Lung (tissue), 12 donors: ENCODE results near the gene CNGB1. TPM values are rescaled to one million over a fixed set of nuclear protein-coding genes. Genes with fewer than 3 reads are reported as not detected.

Experiments
- ATAC-seq: fragments of 200-7000 bp; cut with Tn5 transposase; one replicate; pipeline ENCODE4 v1.9.1; 2020; ENCODE audit warnings: moderate number of reproducible peaks; ENCODE audit not compliant: insufficient read depth, low FRiP score
- DNase-seq, 3 donors: peaks; one replicate each; pipeline ENCODE4 v3.0.0-alpha.2; 2013 to 2017
- H3K27ac ChIP-seq, 2 donors: one replicate each; pipeline ENCODE4 v1.5.1; 2013; ENCODE audit warnings: mild to moderate bottlenecking in 2 of 2, moderate library complexity in 2 of 2, control low read depth in 1 of 2, inconsistent platforms in 1 of 2, low read depth in 1 of 2, low read length in 1 of 2
- H3K27me3 ChIP-seq, 3 donors: one replicate each; pipeline ENCODE4 v1.5.1; 2013; ENCODE audit warnings: low read length in 2 of 3; ENCODE audit not compliant: control insufficient read depth in 3 of 3, insufficient read depth in 3 of 3
- H3K36me3 ChIP-seq, 4 donors: one replicate each; pipeline ENCODE4 v1.5.1; 2013; ENCODE audit warnings: low read length in 4 of 4, mild to moderate bottlenecking in 1 of 4, moderate library complexity in 1 of 4; ENCODE audit not compliant: control insufficient read depth in 4 of 4, insufficient read depth in 4 of 4
- H3K4me1 ChIP-seq, 5 donors: one replicate each; pipeline ENCODE4 v1.5.1; 2013; ENCODE audit warnings: low read length in 5 of 5, mild to moderate bottlenecking in 2 of 5, moderate library complexity in 1 of 5; ENCODE audit not compliant: control insufficient read depth in 5 of 5, insufficient read depth in 5 of 5
- H3K4me3 ChIP-seq: one replicate; pipeline ENCODE4 v1.5.1; 2013; ENCODE audit warnings: mild to moderate bottlenecking, control low read depth, moderate library complexity
- H3K9ac ChIP-seq, 2 donors: one replicate each; pipeline ENCODE4 v1.5.1; 2013; ENCODE audit warnings: low read length in 2 of 2, control low read depth in 1 of 2; ENCODE audit not compliant: insufficient read depth in 1 of 2
- H3K9me3 ChIP-seq, 4 donors: one replicate each; pipeline ENCODE4 v1.5.1; 2013; ENCODE audit warnings: low read length in 3 of 4, mild to moderate bottlenecking in 1 of 4, moderate library complexity in 1 of 4; ENCODE audit not compliant: control insufficient read depth in 4 of 4, insufficient read depth in 3 of 4
- WGBS, 2 donors: extraction: QIAGEN DNeasy Blood & Tissue Kit; methylation state at CpG; one replicate each; pipeline ENCODE4 v1.1.7; 2013; 5-methylcytosine and 5-hydroxymethylcytosine counted together
- polyA plus RNA-seq, 2 donors: library from polyadenylated mRNA; stranded (reverse); fragments of 200-250 nt; gene quantifications; one replicate each; pipeline ENCODE4 v1.2.1, GENCODE V29; 2013
- total RNA-seq, 2 donors: library from RNA; depleted of rRNA in 1 of 2; stranded (reverse); fragments of >200 nt in 1 of 2; gene quantifications; one replicate each; pipeline ENCODE4 v1.2.1, GENCODE V29; 2014 to 2021
- TF ChIP-seq, protein P1 (sequence below): IDR thresholded peaks from 2 replicates; pipeline ENCODE4 v1.5.1; 2012; ENCODE audit warnings: mild to moderate bottlenecking; ENCODE audit errors: control extremely low read depth, extremely low read depth
- donor health status: control.
- donor health status: control.
- donor health status: Bipolar disorder and iron deficiency.
- donor health status: healthy.
- donor health status: DM: yes; HTN: yes; CAD: no.

The CNGB1 gene
- total and polyA plus RNA-seq, 4 donors = 0.14 to 0.43 (median 0.19) TPM

DNA sequence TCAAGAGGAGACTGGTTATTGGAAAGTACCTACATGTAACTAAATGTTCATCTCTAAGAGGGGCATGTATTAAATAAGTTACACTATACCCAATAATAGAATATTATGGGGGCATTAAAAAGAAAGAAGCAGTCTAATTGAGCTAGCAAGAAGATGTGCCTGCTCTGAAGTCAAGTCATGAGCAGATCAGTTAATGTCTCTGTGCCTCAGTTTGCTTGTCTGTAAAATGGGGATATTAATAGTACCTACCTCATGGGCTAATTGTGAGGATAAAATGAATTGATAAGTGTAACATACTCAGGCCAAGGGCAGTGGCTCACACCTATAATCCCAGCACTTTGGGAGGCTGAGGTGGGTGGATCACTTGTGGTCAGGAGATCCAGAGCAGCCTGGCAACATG is 3.0 kb downstream of the CNGB1 start:
- TF ChIP-seq, protein P1, sequence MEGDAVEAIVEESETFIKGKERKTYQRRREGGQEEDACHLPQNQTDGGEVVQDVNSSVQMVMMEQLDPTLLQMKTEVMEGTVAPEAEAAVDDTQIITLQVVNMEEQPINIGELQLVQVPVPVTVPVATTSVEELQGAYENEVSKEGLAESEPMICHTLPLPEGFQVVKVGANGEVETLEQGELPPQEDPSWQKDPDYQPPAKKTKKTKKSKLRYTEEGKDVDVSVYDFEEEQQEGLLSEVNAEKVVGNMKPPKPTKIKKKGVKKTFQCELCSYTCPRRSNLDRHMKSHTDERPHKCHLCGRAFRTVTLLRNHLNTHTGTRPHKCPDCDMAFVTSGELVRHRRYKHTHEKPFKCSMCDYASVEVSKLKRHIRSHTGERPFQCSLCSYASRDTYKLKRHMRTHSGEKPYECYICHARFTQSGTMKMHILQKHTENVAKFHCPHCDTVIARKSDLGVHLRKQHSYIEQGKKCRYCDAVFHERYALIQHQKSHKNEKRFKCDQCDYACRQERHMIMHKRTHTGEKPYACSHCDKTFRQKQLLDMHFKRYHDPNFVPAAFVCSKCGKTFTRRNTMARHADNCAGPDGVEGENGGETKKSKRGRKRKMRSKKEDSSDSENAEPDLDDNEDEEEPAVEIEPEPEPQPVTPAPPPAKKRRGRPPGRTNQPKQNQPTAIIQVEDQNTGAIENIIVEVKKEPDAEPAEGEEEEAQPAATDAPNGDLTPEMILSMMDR = no peak
- Histone ChIP-seq H3K4me3 (no peak overlapping the region), H3K9me3 (no peaks in the 10 kb centered on the region), H3K4me1 (no peaks in the 10 kb centered on the region), H3K36me3 (no peaks in the 10 kb centered on the region), H3K9ac (no peak overlapping the region), H3K27me3 (no peaks in the 10 kb centered on the region), H3K27ac (no peak overlapping the region)
- ATAC-seq = no peak
- no peak for DNase-seq

DNA sequence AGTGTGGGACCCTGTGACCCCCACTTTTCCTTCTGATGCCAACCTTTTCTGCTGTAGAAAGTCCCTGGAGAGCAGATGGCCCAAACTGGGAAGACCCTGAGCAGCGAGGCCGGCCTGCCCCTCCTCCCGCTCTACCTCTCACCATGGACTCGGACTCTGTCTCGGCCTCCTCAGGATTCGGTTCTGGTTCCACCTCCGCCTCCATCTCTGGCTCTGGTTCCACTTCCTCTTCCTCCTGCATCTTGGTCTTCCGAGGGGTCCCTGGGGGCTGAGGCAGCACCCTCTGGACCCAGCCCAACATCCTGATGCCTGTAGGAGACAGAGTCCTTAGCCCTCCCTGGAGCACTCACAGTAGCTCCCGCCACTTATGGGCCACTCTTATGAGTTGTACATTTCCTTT is 3.9 kb downstream of the CNGB1 start:
- H3K4me1 ChIP-seq = no peaks in the 10 kb centered on the region
- DNase-seq (no peak), ATAC-seq (no peak)
- no peak overlapping the region for H3K27ac ChIP-seq
- no peaks in the 10 kb centered on the region for H3K9me3 ChIP-seq
- no peak overlapping the region for H3K9ac ChIP-seq
- no peaks in the 10 kb centered on the region for H3K36me3 ChIP-seq
- H3K4me3 ChIP-seq = no peak overlapping the region
- H3K27me3 ChIP-seq = no peaks in the 10 kb centered on the region
- whole genome bisulfite sequencing, 2 donors = 88% methylated on average over 9 of the region's 9 CpGs
- TF ChIP-seq, protein P1 = no peak

GRCh38 chr16:57966204-57966771 is 4.6 kb downstream of the CNGB1 start:
- TF ChIP-seq, protein P1 = no peak
- no peak for ATAC-seq
- Histone ChIP-seq H3K4me1 (no peaks in the 10 kb centered on the region), H3K9me3 (no peaks in the 10 kb centered on the region), H3K36me3 (no peaks in the 10 kb centered on the region), H3K9ac (no peak overlapping the region), H3K27me3 (no peaks in the 10 kb centered on the region), H3K4me3 (no peak overlapping the region), H3K27ac (no peak overlapping the region)
- DNase-seq = no peak
- WGBS, 2 donors = 52 to 53% methylated on average over 4 of the region's 4 CpGs

DNA sequence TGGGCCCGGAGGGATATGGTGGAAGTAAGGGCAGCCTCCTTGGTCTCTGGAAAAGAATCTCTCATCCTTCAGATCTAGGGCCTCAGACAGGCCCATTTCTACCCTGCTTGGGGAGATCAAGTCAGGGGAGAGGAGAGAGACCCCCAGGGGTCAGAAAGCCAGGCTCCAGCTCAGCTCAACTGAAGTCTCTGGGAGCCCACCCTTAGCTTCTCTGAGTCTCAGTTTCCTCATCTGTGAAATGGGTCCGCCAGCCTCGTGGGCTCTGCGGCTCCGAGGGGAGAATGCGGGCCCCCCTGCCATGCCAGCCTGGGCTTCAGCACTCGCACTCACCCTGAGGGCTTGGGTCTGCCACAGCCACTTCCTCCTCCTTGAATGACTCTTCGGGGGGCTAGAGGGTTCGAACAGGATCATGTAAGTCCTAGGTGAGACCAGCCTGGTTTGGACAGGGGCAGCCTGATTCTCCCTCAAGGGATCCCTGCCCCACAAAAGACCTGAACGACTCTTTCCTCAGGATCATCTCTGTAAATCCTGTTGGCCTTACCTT is 6.7 kb downstream of the CNGB1 start:
- no peak for ATAC-seq
- Histone ChIP-seq H3K4me1 (no peaks in the 10 kb centered on the region), H3K27me3 (no peaks in the 10 kb centered on the region), H3K36me3 (no peaks in the 10 kb centered on the region), H3K4me3 (no peak overlapping the region), H3K9ac (no peak overlapping the region), H3K27ac (no peak overlapping the region), H3K9me3 (no peaks in the 10 kb centered on the region)
- TF ChIP-seq, protein P1 = no peak
- WGBS, 2 donors = 80 to 81% methylated on average over 10 of the region's 10 CpGs
- no peak for DNase-seq
